HG03159 (cell line): Measurements from ENCODE around the gene PPFIA2.
A peak's percentile ranks its signal among the peaks of the same experiment; 100 is the strongest.

ENCODE experiments used
- ATAC-seq: cut with Tn5 transposase; IDR thresholded peaks from one replicate; pipeline ENCODE4 v1.9.1; 2021; ENCODE audit warnings: mild to moderate bottlenecking, moderate library complexity; ENCODE audit not compliant: unreplicated experiment

PPFIA2 gene

GRCh38 chr12:81759190-81760051 lies at the start of gene PPFIA2:
Gene PPFIA2, minus strand, starts transcription at chr12:81759350.
- ATAC-seq, result no peak

- ATAC-seq, result no peak
These were observed 41.4 kb upstream of the PPFIA2 start for GRCh38 chr12:81800298-81801148.

- ATAC-seq, result no peak
These were observed 39.1 kb upstream of the PPFIA2 start for GRCh38 chr12:81798294-81798693.

- ATAC-seq, result peak; percentile 72
These were observed 38.0 kb upstream of the PPFIA2 start for GRCh38 chr12:81797100-81797499.

GRCh38 chr12:81792666-81793065 lies 33.5 kb upstream of the PPFIA2 start:
- ATAC-seq, result no peak

- no peak for ATAC-seq
These were observed 20.1 kb upstream of the PPFIA2 start for GRCh38 chr12:81779216-81779615.

- ATAC-seq, result no peak
These were observed 19.6 kb upstream of the PPFIA2 start for GRCh38 chr12:81778719-81779118.

- no peak for ATAC-seq
These were observed 545 bp downstream of the PPFIA2 start for GRCh38 chr12:81758421-81759189.

- ATAC-seq, result no peak
These were observed 1.3 kb downstream of the PPFIA2 start for GRCh38 chr12:81757731-81758365.

GRCh38 chr12:81729781-81730180 lies 29.4 kb downstream of the PPFIA2 start:
- ATAC-seq, result no peak

- no peak for ATAC-seq
These were observed 31.8 kb downstream of the PPFIA2 start for GRCh38 chr12:81727391-81727790.

- no peak for ATAC-seq
These were observed 32.5 kb downstream of the PPFIA2 start for GRCh38 chr12:81726634-81727033.

GRCh38 chr12:81723361-81723760 lies 35.8 kb downstream of the PPFIA2 start:
- ATAC-seq, result no peak

- ATAC-seq, result no peak
These were observed 37.1 kb downstream of the PPFIA2 start for GRCh38 chr12:81722004-81722403.

GRCh38 chr12:81718616-81719015 lies 40.5 kb downstream of the PPFIA2 start:
- ATAC-seq, result no peak

GRCh38 chr12:81712536-81712935 lies 46.6 kb downstream of the PPFIA2 start:
- ATAC-seq, result no peak

GRCh38 chr12:81705586-81705985 lies 53.6 kb downstream of the PPFIA2 start:
- ATAC-seq, result no peak

GRCh38 chr12:81699551-81699950 lies 59.6 kb downstream of the PPFIA2 start:
- no peak for ATAC-seq

- no peak for ATAC-seq
These were observed 67.1 kb downstream of the PPFIA2 start for GRCh38 chr12:81692008-81692407.

GRCh38 chr12:81683881-81684280 lies 75.3 kb downstream of the PPFIA2 start:
- ATAC-seq, result no peak

- no peak for ATAC-seq
These were observed 79.5 kb downstream of the PPFIA2 start for GRCh38 chr12:81679614-81680013.
